22Rv1 (cell line): ENCODE data around the gene ETV7.

Source experiments
- H3K27ac ChIP-seq: fragments of 450-650 bp; 2 replicates; pipeline ENCODE4 v1.5.1; 2017
- CTCF ChIP-seq: fragments of 450-650 bp; IDR thresholded peaks from 2 replicates; pipeline ENCODE4 v1.5.1; 2017; ENCODE audit warnings: mild to moderate bottlenecking
- ZFX ChIP-seq: fragments of 450-650 bp; IDR thresholded peaks from 2 replicates; pipeline ENCODE4 v1.6.1; 2017; ENCODE audit warnings: antibody characterized with exemption, borderline replicate concordance

Gene ETV7

GRCh38 chr6:36376183-36376582 lies 11.3 kb downstream of the ETV7 start:
- no peak overlapping the region for H3K27ac ChIP-seq
- TF ChIP-seq ZFX (no peak), CTCF (no peak)

GRCh38 chr6:36375644-36376155 lies 11.8 kb downstream of the ETV7 start:
- no peak for TF ChIP-seq CTCF
- TF ChIP-seq ZFX = no peak
- no peak overlapping the region for H3K27ac ChIP-seq

- H3K27ac ChIP-seq = no peak overlapping the region
- TF ChIP-seq ZFX (no peak), CTCF (no peak)
Measured at GRCh38 chr6:36374972-36375371, 12.5 kb downstream of the ETV7 start.

- TF ChIP-seq CTCF = no peak
- no peak for TF ChIP-seq ZFX
- H3K27ac ChIP-seq = no peak overlapping the region
Measured at GRCh38 chr6:36374194-36374593, 13.3 kb downstream of the ETV7 start.

- TF ChIP-seq CTCF (no peak), ZFX (no peak)
- H3K27ac ChIP-seq = no peak overlapping the region
Measured at GRCh38 chr6:36373368-36374019, 14.0 kb downstream of the ETV7 start.

- TF ChIP-seq ZFX = no peak
- no peak for TF ChIP-seq CTCF
- no peak overlapping the region for H3K27ac ChIP-seq
Measured at GRCh38 chr6:36372088-36372487, 15.4 kb downstream of the ETV7 start.

- no peak overlapping the region for H3K27ac ChIP-seq
- TF ChIP-seq ZFX (no peak), CTCF (no peak)
Measured at GRCh38 chr6:36371211-36371610, 16.3 kb downstream of the ETV7 start.
